HG03045 (cell line): ENCODE measurements around the gene HARBI1.

Experiments
- ATAC-seq: cut with Tn5 transposase; IDR thresholded peaks from one replicate; pipeline ENCODE4 v1.9.1; 2021; ENCODE audit warnings: mild to moderate bottlenecking, moderate library complexity; ENCODE audit not compliant: unreplicated experiment

HARBI1 gene

GRCh38 chr11:46633291-46634217 lies 16.5 kb upstream of the HARBI1 start:
- ATAC-seq, result no peak

GRCh38 chr11:46632502-46632901 lies 15.5 kb upstream of the HARBI1 start:
- ATAC-seq, result no peak

GRCh38 chr11:46631676-46632075 lies 14.6 kb upstream of the HARBI1 start:
- no peak for ATAC-seq

GRCh38 chr11:46630237-46630636 lies 13.2 kb upstream of the HARBI1 start:
- no peak for ATAC-seq

GRCh38 chr11:46628961-46629360 lies 11.9 kb upstream of the HARBI1 start:
- no peak for ATAC-seq

- no peak for ATAC-seq
Measured at GRCh38 chr11:46625406-46625805, 8.4 kb upstream of the HARBI1 start.

- ATAC-seq, result no peak
Measured at GRCh38 chr11:46618837-46619236, 1.8 kb upstream of the HARBI1 start.

- no peak for ATAC-seq
Measured at GRCh38 chr11:46617972-46618314, 916 bp upstream of the HARBI1 start.

GRCh38 chr11:46616551-46617133 lies 385 bp downstream of the HARBI1 start:
- ATAC-seq, result no peak

GRCh38 chr11:46615756-46616155 lies 1.3 kb downstream of the HARBI1 start:
- ATAC-seq, result no peak

GRCh38 chr11:46612326-46612725 lies 4.7 kb downstream of the HARBI1 start:
- ATAC-seq, result no peak

GRCh38 chr11:46611526-46612304 lies 5.3 kb downstream of the HARBI1 start:
- no peak for ATAC-seq

- ATAC-seq, result no peak
Measured at GRCh38 chr11:46609386-46609785, 7.6 kb downstream of the HARBI1 start.

GRCh38 chr11:46607516-46607915 lies 9.5 kb downstream of the HARBI1 start:
- ATAC-seq, result no peak

GRCh38 chr11:46604796-46605195 lies 12.2 kb downstream of the HARBI1 start:
- no peak for ATAC-seq

GRCh38 chr11:46603704-46604308 lies 13.2 kb downstream of the HARBI1 start:
- ATAC-seq, result no peak

- ATAC-seq, result no peak
Measured at GRCh38 chr11:46601129-46601528, 15.9 kb downstream of the HARBI1 start.

- no peak for ATAC-seq
Measured at GRCh38 chr11:46600194-46600960, 16.6 kb downstream of the HARBI1 start.

- ATAC-seq, result no peak
Measured at GRCh38 chr11:46599340-46600193, 17.5 kb downstream of the HARBI1 start.
